HAP-1 (cell line): Measurements from ENCODE around the gene FAF1.
"Not testable (repeated sequence)": the region's sequence is repeated elsewhere in the genome, so short reads cannot be mapped to it uniquely, and the experiment has no call there.

Source experiments
- DNase-seq, 2 experiments: peaks; one replicate each; pipeline ENCODE4 v3.0.0-alpha.2; 2016 to 2020; ENCODE audit warnings: low spot score in 2 of 2
- H3K27me3 ChIP-seq: fragments of 250-450 bp; sonication (Bioruptor Pico); 2 replicates; pipeline ENCODE4 v1.5.1; 2020; ENCODE audit warnings: low read depth, mild to moderate bottlenecking, moderate library complexity
- H3K36me3 ChIP-seq: fragments of 250-450 bp; sonication (Bioruptor Pico); replicated peaks from 2 replicates; pipeline ENCODE4 v1.5.1; 2020; ENCODE audit warnings: mild to moderate bottlenecking
- H3K4me1 ChIP-seq: fragments of 250-450 bp; sonication (Bioruptor Pico); 2 replicates; pipeline ENCODE4 v1.5.1; 2020; ENCODE audit warnings: mild to moderate bottlenecking
- H3K4me3 ChIP-seq: fragments of 250-450 bp; sonication (Bioruptor Pico); 2 replicates; pipeline ENCODE4 v1.5.1; 2020; ENCODE audit warnings: mild to moderate bottlenecking, moderate library complexity
- H3K9me3 ChIP-seq: fragments of 250-450 bp; sonication (Bioruptor Pico); 2 replicates; pipeline ENCODE4 v1.5.1; 2020; ENCODE audit warnings: mild to moderate bottlenecking, moderate library complexity
- in situ Hi-C: fragments of 300-500 bp; cut with MboI; formaldehyde crosslinking; loops from 3 replicates; pipeline ENCODE4 v1.14.3; 2020; ENCODE audit warnings: low sequenced_read_pairs, inconsistent platforms, mixed read lengths

FAF1 gene

DNA sequence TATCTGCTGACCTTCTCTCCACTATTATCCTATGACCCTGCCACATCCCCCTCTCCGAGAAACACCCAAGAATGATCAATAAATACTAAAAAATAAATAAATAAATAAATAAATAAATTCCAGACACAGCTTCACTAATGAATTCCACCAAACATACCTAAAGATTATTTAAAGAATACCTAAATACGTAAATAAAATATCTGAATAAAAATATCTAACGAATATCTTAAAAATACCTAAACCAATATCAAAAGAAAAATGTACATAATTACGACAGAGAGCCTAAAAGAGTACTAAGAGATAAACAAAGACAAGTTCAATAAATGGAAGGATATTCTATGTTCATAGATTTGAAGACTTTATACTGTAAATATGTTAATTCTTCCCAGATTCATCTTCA lies 132.5 kb downstream of the FAF1 start:
- Histone ChIP-seq H3K36me3 (no peaks in the 10 kb centered on the region), H3K9me3 (no peaks in the 10 kb centered on the region; the same call in 1 of the 2 replicates), H3K4me1 (no peaks in the 10 kb centered on the region), H3K27me3 (no peaks in the 10 kb centered on the region), H3K4me3 (no peak overlapping the region)
- no peak for DNase-seq
- in situ Hi-C loops = no loop called here

DNA sequence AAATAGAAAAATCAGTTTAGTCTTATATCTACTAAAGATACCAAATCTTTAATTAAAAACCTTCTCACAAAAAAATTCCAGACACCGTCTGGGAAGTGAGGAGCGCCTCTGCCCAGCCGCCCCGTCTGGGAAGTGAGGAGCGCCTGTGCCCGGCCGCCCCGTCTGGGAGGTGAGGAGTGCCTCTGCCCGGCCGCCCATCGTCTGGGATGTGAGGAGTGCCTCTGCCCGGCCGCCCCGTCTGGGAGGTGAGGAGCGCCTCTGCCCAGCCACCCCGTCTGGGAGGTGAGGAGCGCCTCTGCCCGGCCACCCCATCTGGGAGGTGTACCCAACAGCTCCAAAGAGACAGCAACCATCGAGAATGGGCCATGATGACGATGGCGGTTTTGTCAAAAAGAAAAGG lies 133.3 kb downstream of the FAF1 start:
- in situ Hi-C loops, H3K4me1 ChIP-seq, H3K4me3 ChIP-seq, H3K27me3 ChIP-seq, H3K9me3 ChIP-seq, DNase-seq, H3K36me3 ChIP-seq: not testable (repeated sequence)

GRCh38 chr1:50822035-50822776 lies 137.9 kb downstream of the FAF1 start:
- Histone ChIP-seq H3K4me3 (no peak overlapping the region), H3K27me3 (no peaks in the 10 kb centered on the region), H3K4me1 (no peaks in the 10 kb centered on the region), H3K9me3 (no peaks in the 10 kb centered on the region), H3K36me3 (no peaks in the 10 kb centered on the region)
- in situ Hi-C loops = no loop called here
- no peak for DNase-seq

DNA sequence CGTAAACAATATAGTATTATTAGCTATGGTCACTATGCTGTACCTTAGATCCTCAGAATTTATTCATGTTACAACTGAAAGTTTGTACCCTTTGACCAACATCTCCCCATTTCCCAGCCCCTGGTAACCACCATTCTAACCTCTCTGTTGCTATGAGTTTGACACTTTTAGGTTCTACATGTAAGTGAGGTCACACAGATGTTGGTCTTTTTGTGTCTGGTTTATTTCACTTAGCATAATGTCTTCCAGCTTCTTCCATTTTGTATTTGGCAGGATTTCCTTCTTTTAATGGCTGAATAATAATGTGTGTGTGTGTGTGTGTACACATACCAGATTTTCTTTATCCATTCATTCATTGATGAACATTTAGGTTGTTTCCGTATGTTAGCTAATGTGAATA lies 139.5 kb downstream of the FAF1 start:
- in situ Hi-C loops = no loop called here
- Histone ChIP-seq H3K4me3 (no peak overlapping the region), H3K36me3 (no peaks in the 10 kb centered on the region), H3K9me3 (no peaks in the 10 kb centered on the region), H3K4me1 (no peaks in the 10 kb centered on the region), H3K27me3 (no peaks in the 10 kb centered on the region)
- DNase-seq = no peak

DNA sequence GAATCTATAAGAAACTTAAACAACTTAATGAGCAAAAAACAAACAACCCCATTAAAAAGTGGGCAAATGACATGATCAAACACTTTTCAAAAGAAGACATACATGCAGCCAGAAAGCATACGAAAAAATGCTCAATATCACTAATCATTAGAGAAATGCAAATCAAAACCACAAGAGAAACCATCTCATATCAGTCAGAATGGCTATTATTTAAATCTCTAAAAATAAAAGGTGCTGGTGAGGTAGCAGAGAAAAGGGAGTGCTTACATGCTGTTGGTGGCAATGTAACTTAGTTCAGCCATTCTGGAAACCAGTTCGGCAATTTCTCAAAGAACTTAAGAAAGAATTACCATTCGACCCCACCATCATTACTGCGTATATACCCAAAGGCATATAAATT lies 147.7 kb downstream of the FAF1 start:
- Histone ChIP-seq H3K4me3 (no peak overlapping the region), H3K4me1 (no peaks in the 10 kb centered on the region), H3K36me3 (no peaks in the 10 kb centered on the region), H3K27me3 (no peaks in the 10 kb centered on the region), H3K9me3 (peaks cover 7% of the 10 kb centered on the region)
- in situ Hi-C loops = no loop called here
- no peak for DNase-seq

- DNase-seq = no peak
- in situ Hi-C loops = no loop called here
- Histone ChIP-seq H3K4me1 (peaks cover 22% of the 10 kb centered on the region), H3K9me3 (peaks cover 7% of the 10 kb centered on the region), H3K4me3 (no peak overlapping the region), H3K36me3 (no peaks in the 10 kb centered on the region), H3K27me3 (no peaks in the 10 kb centered on the region)
Observed at GRCh38 chr1:50808296-50808695, 151.8 kb downstream of the FAF1 start.

DNA sequence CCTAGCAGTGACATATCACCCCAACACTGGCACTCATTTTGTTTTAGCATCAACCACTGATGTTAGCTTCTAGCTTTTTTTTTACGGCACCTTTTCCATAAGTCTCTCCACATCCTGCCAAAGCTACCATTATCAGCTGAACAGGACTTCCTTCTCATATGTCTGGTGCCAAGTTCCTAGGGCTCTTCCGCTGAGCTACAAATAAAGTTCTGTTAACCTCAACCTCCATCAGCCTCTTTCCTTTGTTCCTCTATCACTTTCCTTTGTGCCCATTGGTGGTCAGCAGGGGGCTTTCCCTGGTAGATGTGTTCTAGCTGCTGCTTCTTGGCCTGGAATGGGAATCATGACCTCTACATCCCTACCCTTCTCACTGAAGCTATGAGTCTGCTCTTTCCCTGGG lies 163.8 kb downstream of the FAF1 start:
- no peak for DNase-seq
- Histone ChIP-seq H3K27me3 (no peaks in the 10 kb centered on the region), H3K9me3 (no peaks in the 10 kb centered on the region), H3K36me3 (no peaks in the 10 kb centered on the region), H3K4me1 (peaks cover 18% of the 10 kb centered on the region), H3K4me3 (no peak overlapping the region)
- in situ Hi-C loops = no loop called here

DNA sequence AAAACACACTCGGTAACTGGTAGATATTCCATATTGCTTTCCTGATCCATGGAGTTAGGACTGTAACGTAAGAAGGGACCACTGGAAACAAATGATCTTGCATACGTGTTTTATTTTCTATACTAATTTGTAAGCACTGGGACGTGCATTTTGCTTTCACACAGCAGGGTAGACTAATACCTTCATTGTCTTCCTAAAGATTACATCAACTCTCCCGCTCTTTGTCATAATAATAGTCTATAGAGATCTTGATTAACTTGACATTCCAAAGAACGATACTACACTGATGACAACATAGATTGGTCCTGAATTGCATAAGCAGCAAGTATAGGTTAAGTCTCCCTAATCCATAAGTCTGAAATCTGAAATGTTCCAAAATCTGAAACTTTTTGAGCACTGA lies 166.5 kb downstream of the FAF1 start:
- H3K9me3 ChIP-seq = no peaks in the 10 kb centered on the region
- DNase-seq = peak; percentile 18 to 92
- in situ Hi-C loops = no loop called here
- peaks cover 15% of the 10 kb centered on the region for H3K4me1 ChIP-seq
- no peaks in the 10 kb centered on the region for H3K27me3 ChIP-seq
- no peak overlapping the region for H3K4me3 ChIP-seq
- no peaks in the 10 kb centered on the region for H3K36me3 ChIP-seq

DNA sequence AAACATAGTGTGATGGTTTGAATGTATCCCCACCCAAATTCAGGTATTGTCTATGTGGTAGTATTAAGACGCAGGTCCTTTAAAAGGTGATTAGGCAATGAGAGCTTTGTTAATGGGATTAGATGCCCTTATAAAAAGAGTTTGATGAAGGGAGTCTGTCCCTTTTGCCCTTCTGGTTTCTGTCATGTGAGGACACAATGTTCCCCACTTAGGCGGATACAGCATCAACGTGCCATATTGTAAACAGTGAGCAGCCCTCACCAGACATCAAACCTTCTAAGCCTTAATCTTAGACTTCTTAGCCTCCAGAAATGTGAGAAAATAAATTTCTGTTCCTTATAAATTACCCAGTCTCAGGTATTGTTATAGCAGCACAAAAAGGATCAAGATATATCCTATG lies 172.8 kb downstream of the FAF1 start:
- H3K27me3 ChIP-seq = no peaks in the 10 kb centered on the region
- DNase-seq = no peak
- peaks cover 7% of the 10 kb centered on the region for H3K36me3 ChIP-seq
- in situ Hi-C loops = no loop called here
- no peaks in the 10 kb centered on the region for H3K9me3 ChIP-seq
- no peaks in the 10 kb centered on the region for H3K4me1 ChIP-seq
- no peak overlapping the region for H3K4me3 ChIP-seq

DNA sequence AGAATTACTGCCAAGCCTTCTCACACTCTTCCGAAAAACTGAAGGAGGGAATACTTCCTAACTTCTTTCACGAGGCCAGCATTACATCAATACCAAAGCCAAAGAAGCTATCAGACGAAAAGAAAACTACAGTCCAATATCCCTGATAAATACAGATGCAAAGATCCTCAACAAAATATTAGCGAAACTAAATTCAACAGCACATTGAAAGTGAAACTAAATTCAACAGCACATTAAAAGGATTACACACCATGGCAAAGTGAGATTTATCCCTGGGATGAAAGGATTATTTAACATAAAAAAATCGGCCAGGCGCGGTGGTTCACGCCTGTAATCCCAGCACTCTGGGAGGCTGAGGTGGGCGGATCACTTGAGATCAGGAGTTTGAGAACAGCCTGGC lies 176.8 kb downstream of the FAF1 start:
- Histone ChIP-seq H3K9me3 (no peaks in the 10 kb centered on the region), H3K4me3 (no peak overlapping the region), H3K4me1 (no peaks in the 10 kb centered on the region), H3K36me3 (peaks cover 7% of the 10 kb centered on the region), H3K27me3 (no peaks in the 10 kb centered on the region)
- DNase-seq = peak in 1 of 2 experiments; percentile 13
- in situ Hi-C loops = no loop called here

- DNase-seq = no peak
- Histone ChIP-seq H3K36me3 (no peaks in the 10 kb centered on the region), H3K4me3 (no peak overlapping the region), H3K27me3 (no peaks in the 10 kb centered on the region), H3K4me1 (no peaks in the 10 kb centered on the region), H3K9me3 (no peaks in the 10 kb centered on the region)
- in situ Hi-C loops = no loop called here
Observed at GRCh38 chr1:50780797-50781196, 179.3 kb downstream of the FAF1 start.

- no peak for DNase-seq
- Histone ChIP-seq H3K4me3 (no peak overlapping the region), H3K4me1 (no peaks in the 10 kb centered on the region), H3K27me3 (no peaks in the 10 kb centered on the region), H3K36me3 (no peaks in the 10 kb centered on the region), H3K9me3 (no peaks in the 10 kb centered on the region)
- in situ Hi-C loops = loop anchor here (10.0 kb wide), 1 partner anchor 415 kb away; no protein-coding TSS in a partner anchor
Observed at GRCh38 chr1:50779801-50780200, 180.3 kb downstream of the FAF1 start.

- Histone ChIP-seq H3K4me3 (no peak overlapping the region), H3K9me3 (no peaks in the 10 kb centered on the region), H3K4me1 (peaks cover 5% of the 10 kb centered on the region), H3K36me3 (no peaks in the 10 kb centered on the region; the same call in 1 of the 2 replicates), H3K27me3 (no peaks in the 10 kb centered on the region)
- in situ Hi-C loops = loop anchor here (10.0 kb wide), 1 partner anchor 419 kb away; no protein-coding TSS in a partner anchor
- DNase-seq = no peak
Observed at GRCh38 chr1:50775740-50776139, 184.3 kb downstream of the FAF1 start.

GRCh38 chr1:50774759-50775351 lies 185.2 kb downstream of the FAF1 start:
- in situ Hi-C loops = loop anchor here (10.0 kb wide), 1 partner anchor 420 kb away; no protein-coding TSS in a partner anchor
- Histone ChIP-seq H3K27me3 (no peaks in the 10 kb centered on the region), H3K9me3 (no peaks in the 10 kb centered on the region), H3K4me3 (no peak overlapping the region), H3K36me3 (no peaks in the 10 kb centered on the region; the same call in 1 of the 2 replicates), H3K4me1 (peaks cover 5% of the 10 kb centered on the region)
- DNase-seq = peak; percentile 22 to 56
